Esophagus squamous epithelium (tissue), 4 donors: ENCODE measurements around the gene APOC1.

ENCODE experiments used
- CTCF ChIP-seq, 6 experiments: fragments of 450-650 bp in 4 of 6; fragments of 200-600 bp in 2 of 6; sonication (generic) in 2 of 6; IDR thresholded peaks; one replicate each; pipeline ENCODE4 v1.5.1; 2016 to 2019; ENCODE audit warnings: antibody characterized with exemption in 6 of 6, mild to moderate bottlenecking in 4 of 6, moderate library complexity in 4 of 6
- POLR2A ChIP-seq, 4 donors: fragments of 450-650 bp; IDR thresholded peaks; one replicate each; pipeline ENCODE4 v1.6.1; 2017; ENCODE audit warnings: antibody characterized with exemption in 4 of 4, mild to moderate bottlenecking in 4 of 4, moderate library complexity in 3 of 4

GRCh38 chr19:44878120-44878865 is 36.1 kb upstream of the APOC1 start:
- TF ChIP-seq POLR2A (IDR thresholded peaks at IDR 0.05) = no peak
- TF ChIP-seq CTCF (IDR thresholded peaks at IDR 0.05) = no peak
